ENCODE data around the gene ZEB2.

ZEB2 gene

GRCh38 chr2:144361742-144362141 lies 158.2 kb downstream of the ZEB2 start:
- DNase-seq (ENCODE audit: extremely low read depth in 1 of 2, low read depth in 1 of 2), result no peak

GRCh38 chr2:144359684-144360083 lies 160.2 kb downstream of the ZEB2 start:
- no peak for DNase-seq (ENCODE audit: extremely low read depth in 1 of 2, low read depth in 1 of 2)

DNA sequence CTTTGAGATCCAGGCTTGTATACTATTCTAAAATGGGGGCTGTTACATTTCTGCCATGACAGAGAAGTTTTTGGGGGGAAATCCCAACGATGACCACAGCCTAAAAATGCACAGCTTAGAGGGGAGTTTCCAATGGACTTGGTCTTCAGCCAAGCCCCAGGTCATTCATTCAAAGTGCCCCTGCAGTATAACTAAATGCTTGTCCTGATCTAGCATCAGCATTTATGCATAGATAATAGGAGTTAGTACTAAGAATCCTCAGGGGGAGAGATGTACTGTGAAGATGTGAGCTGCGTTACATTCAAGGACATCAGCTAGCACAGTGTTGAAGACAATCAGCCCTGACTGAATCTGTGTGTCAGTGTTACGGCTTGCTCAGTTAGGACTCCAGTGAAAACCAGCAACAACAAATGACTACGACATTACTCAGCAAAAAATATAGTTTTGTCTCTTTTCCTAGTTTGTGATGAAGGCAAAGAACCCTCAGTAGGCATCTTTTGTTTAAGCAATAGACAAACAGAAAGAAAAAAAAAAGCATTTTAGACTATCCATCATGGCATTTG lies 160.9 kb downstream of the ZEB2 start:
- DNase-seq (ENCODE audit: extremely low read depth in 1 of 2, low read depth in 1 of 2), result no peak

- DNase-seq (ENCODE audit: extremely low read depth in 1 of 2, low read depth in 1 of 2), result no peak
Measured at GRCh38 chr2:144358374-144358964, 161.4 kb downstream of the ZEB2 start.

DNA sequence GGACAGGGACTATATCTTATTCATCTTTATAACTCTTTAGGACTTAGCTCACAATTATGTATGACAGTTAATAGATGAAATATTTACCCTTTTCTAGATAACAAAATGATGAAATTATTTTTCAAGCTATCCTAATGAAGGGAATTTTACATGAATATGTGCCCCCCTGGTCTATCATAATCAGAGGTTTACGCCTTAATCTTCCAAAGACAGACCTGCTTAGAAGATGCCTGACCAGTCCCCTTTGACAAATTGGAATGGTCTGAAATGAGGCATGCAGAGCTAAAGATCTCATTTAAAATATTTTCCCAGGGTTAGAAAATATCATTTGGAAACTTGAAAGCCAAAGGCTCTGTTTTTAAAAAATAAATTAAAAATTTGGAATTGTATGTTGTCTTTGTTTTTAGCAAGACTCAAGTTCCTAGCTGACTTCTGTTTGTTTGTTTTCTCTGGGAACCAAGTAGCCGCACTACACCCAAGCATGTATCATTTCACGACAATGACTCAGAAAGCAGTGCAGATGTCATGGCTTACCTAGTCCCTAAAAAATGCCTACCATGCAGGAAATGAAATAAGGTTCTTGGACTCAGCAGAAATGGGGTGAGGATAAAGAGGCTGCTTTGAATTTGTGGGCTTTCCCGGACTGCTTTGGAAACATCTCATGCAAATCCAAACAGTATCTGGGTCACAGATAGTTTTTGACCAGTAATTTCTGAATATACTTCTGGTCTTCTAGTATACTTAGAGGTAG lies 162.1 kb downstream of the ZEB2 start:
- DNase-seq (ENCODE audit: extremely low read depth in 1 of 2, low read depth in 1 of 2), result no peak

GRCh38 chr2:144356402-144356801 lies 163.5 kb downstream of the ZEB2 start:
- DNase-seq (ENCODE audit: extremely low read depth in 1 of 2, low read depth in 1 of 2), result no peak

- no peak for DNase-seq (ENCODE audit: extremely low read depth in 1 of 2, low read depth in 1 of 2)
Measured at GRCh38 chr2:144354953-144355352, 165.0 kb downstream of the ZEB2 start.

DNA sequence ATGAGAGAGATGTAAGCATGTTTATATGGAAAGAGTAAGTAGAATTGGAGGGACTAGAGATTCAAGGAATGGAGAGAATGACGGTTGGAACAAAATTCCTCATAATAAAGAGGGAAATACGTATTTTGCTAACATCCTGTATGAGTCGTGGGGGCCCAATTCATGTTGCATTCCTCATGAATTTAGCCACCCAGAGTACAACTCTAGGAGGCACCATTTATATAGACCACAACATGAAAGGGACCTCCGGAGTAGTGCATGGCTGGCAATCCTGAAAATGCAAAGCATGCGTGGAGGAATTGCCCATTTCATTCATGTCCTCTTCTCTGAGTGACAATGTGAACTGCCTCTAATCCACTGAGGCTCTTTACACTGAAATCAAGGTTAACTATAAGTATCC lies 168.2 kb downstream of the ZEB2 start:
- no peak for DNase-seq (ENCODE audit: extremely low read depth in 1 of 2, low read depth in 1 of 2)

DNA sequence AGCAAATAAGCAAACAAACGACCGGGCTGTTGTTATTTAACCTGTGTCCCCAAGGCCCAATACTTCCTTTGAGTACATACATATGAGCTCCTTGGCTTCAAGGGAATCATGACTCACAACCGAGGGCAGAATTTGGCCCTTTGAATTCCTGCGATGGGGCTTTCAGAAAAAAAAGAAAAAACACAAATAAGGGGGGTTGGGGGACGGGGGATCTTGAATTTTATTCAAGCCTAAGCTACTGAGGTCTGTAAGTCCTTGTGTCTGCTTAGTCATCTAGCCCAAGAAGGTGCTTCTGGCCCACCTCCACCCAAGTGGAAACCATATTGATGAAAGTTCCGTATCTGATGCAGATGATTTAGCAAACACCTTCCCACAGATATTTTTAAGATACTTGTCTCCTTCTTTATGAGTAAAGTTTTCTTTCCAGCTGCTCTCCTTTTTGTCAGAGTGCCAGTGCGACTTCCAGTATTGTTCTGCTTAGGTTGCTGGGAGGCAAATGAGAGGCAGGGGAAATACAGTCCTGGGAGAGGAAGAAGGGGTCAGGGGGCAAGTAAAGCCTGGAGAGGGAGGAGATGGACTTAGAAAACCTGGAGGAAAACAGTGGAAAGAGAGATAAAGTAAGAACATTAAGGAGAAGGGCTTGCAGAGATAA lies 169.6 kb downstream of the ZEB2 start:
- no peak for DNase-seq (ENCODE audit: extremely low read depth in 1 of 2, low read depth in 1 of 2)

DNA sequence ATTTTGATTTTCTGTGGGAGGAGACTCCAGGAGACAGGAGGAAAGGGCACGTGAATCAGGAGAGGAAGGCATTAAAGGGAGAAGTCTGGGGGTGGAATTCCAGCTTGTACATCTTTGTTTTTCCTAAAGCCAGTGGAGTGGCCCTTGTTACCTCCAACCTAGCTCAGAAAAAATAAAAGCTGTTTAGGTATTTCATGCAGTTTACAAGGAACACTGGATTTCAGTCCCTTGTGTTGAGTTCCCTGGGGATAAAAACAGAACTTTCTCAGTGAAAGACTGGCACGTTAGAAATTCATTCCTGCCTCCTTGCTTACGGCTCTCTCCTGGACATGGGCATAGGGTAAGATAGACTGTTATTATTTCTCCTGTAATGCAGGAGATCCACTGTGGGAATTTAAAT lies 170.2 kb downstream of the ZEB2 start:
- DNase-seq (ENCODE audit: extremely low read depth in 1 of 2, low read depth in 1 of 2), result no peak

DNA sequence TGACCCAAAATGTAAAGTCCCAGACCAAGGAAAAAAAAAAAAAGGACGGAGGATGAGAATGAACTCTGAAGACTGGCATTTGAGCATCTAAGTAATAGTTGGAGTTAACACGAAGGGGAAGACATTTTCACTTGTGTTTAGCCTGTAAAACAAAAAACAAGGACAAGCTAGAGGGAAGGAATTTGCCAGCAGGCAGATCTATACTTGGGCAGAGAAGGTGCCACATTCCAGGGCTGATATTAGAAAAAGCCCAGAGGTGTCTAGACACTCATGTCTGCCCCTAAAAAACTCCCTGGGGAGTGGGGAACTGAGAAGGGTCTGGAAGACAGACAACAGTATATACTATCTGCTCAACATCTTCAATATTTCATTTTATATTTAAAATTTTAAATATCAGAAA lies 171.1 kb downstream of the ZEB2 start:
- DNase-seq (ENCODE audit: extremely low read depth in 1 of 2, low read depth in 1 of 2), result no peak

DNA sequence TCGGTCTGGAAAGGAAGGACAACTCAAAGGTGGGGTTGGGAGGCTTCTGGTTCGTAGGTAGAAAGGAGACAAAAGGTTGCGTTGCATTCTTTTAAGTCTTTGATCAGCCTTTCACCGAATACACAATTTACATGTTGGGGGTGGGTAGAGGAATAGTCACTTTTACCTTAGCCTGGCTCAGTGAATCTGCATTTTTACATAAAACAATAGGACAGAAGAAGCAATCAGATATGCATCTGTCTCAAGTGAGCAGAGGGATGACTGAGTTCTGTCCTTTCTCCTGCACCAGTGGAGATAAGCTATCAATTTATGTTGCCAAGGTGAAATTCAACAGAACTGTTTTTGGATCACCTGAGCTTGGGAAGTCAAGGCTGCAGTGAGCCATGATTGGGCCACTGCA lies 173.7 kb downstream of the ZEB2 start:
- DNase-seq (ENCODE audit: extremely low read depth in 1 of 2, low read depth in 1 of 2), result no peak

GRCh38 chr2:144343145-144343544 lies 176.8 kb downstream of the ZEB2 start:
- no peak for DNase-seq (ENCODE audit: extremely low read depth in 1 of 2, low read depth in 1 of 2)

GRCh38 chr2:144341538-144341937 lies 178.4 kb downstream of the ZEB2 start:
- DNase-seq (ENCODE audit: extremely low read depth in 1 of 2, low read depth in 1 of 2), result no peak

GRCh38 chr2:144339048-144339447 lies 180.9 kb downstream of the ZEB2 start:
- DNase-seq (ENCODE audit: extremely low read depth in 1 of 2, low read depth in 1 of 2), result no peak

DNA sequence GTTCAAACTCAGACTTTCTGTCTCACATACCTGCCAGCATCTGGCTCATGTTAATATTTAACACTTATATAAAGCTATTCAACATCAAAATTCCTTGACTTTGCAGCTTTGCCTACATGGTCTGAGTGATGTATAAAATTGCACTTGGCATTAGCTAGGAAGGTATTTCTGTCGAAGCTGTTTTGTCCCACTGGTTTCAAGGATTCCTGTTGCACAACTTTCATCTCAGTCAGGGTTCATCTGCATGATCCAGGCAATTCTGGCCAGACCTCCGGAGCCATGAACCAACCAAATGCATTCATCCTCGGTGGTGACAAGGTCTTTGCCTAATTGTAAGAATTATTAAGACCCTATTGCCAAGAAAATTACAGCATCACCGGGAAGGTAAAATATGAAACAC lies 185.4 kb downstream of the ZEB2 start:
- no peak for DNase-seq (ENCODE audit: extremely low read depth in 1 of 2, low read depth in 1 of 2)

Data from activated CD8-positive, alpha-beta memory T cell treated with anti-CD3 and anti-CD28 coated beads for 1 hour (primary cell).